GM04503 (cell line): ENCODE results near the gene ROR1.
"Not testable (repeated sequence)": the region's sequence is repeated elsewhere in the genome, so short reads cannot be mapped to it uniquely, and the experiment has no call there.

ENCODE experiments used
- DNase-seq: peaks from one replicate; pipeline ENCODE4 v3.0.0-alpha.2; 2012; ENCODE audit warnings: low read depth

Gene ROR1

DNA sequence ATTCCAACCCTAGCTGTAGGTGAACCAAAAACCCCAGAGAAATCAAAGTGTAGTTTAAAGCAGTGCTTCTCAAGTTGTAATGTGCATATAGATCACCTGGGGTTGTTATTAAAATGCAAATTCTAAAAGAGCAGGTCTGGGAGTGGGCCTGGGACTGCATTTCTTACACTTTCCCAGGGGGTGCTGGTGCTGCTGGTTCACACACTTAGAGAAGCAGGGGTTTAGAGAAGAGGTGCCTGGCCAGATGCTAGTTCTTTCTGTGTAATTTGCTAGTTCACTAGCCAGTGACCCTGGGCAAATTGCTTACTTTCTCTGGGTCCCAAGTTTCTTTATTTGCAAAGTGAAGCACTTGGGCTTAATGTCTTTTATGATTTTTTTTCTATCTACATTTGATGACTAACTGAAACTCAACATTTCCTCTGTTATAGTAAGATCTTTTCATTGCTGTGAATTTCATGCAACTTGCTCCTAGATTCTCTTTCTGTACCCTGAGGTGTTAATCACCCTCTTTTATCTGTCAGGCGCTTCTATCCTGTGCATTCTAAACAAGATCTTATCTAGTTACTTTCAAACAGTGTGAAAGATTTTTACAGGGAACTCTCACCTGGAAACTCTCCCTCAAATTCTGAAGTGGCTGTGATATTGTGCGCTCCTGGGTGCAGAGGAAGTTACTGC, 287.8 kb downstream of the ROR1 start:
- no peak for DNase-seq

DNA sequence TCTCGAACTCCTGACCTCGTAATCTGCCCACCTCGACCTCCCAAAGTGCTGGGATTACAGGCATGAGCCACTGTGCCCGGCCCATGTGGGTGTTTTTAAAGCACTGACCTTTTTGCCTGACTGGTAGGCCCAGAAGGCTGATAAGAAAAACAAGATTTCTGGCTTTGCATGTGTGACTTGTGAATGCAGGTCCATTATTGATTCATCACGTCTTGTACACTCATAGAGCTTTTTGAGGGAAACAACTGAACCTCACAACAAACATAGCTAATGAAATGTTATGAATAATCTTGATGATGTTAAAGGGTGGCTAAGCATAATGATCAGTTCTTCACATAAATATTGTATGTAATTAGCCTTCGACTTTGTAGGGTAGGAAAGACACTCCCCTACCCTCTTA, 288.7 kb downstream of the ROR1 start:
- DNase-seq: no peak

GRCh38 chr1:64062941-64063581, 289.2 kb downstream of the ROR1 start:
- no peak for DNase-seq

GRCh38 chr1:64065571-64065970, 291.8 kb downstream of the ROR1 start:
- DNase-seq: no peak

GRCh38 chr1:64072089-64072793, 298.4 kb downstream of the ROR1 start:
- no peak for DNase-seq

DNA sequence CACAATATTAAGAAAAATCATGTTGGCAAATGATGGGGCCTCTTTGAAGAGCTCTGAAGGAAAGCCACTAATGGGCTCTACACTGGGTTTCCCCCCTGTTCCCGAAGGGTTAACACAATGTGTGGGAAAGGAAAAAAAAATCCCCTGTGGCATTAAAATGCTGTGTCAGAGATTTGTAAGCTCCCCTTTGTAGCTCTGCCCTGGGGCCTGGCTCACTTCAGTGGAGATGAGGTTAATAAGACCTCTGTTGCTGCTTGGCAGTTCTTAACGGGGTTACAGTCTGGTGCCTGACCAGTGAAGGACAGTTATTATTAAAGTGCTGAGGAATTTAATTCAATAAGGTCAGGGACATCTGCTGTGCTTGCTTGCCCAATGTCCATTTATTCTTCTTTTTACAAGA, 299.9 kb downstream of the ROR1 start:
- DNase-seq: no peak

DNA sequence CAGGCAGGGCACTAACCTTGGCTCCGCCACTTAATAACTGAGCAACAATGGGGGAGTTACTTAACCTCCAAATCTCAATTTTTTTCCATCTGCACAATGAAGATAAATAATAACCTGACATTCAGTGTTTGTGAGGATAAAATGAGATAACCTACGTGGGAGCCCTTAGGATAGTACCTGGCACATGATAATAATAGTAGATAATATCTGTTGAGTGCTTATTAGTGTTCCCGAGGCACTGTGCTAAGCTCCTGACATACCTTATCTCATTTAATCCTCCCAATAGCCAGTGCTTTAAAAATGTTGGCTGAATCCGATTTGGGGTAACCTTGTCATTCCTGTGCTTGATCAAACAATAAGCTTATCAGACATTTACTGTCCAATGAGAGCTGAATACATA, 300.9 kb downstream of the ROR1 start:
- DNase-seq: no peak

DNA sequence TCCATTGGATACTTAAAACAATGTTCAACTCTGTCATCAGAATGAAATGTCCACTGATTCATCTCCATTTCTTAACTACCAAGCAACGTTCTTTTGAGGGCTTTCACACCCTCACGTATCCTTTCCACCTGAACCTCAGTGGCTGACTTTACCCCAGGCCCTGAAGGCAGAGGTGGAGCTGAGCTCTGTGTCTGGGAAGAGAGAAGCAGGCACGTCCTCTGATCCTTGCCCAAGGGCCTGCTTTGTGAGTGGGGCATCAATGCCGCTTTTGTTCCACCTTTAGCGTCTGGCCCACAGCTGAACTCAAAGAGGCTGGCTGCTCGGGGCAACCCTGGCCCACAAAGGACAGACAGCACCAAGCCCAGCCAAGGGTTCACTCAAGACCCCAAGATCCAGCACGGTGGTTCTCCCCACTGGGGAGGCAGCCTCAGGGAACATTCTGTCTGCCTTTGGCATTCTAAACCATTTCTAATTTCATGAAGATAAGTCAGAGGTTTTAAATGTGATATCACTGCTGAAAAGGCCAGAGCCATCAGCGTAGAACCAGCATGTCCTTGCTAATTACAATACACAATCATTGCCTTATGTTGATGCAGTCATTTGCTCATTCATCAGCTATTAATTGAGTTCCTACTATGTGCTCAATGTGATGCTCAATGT, 303.6 kb downstream of the ROR1 start:
- no peak for DNase-seq

- DNase-seq: no peak
These were observed 307.2 kb downstream of the ROR1 start for GRCh38 chr1:64080941-64081562.

- no peak for DNase-seq
These were observed 308.6 kb downstream of the ROR1 start for GRCh38 chr1:64082459-64082858.

DNA sequence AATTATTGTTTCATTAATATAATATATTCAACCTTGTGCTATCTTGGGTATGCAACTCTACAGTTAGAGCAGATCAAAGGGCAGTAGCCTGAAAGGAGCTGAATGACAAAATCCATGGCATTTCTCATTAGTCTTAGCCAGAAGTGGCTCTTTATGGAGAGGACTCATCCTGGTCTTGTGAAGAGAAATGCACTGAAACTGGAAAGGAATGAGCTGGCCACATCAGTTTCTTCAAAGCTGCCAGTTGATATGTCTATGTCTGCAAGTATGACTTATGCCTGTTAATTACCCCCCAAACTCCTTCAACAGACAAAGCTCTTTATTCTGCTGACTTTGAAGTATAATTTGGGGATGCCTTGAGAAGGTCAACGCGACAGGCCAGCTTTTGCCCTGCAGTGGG, 310.6 kb downstream of the ROR1 start:
- no peak for DNase-seq

- DNase-seq: no peak
These were observed 314.0 kb downstream of the ROR1 start for GRCh38 chr1:64087768-64088167.

DNA sequence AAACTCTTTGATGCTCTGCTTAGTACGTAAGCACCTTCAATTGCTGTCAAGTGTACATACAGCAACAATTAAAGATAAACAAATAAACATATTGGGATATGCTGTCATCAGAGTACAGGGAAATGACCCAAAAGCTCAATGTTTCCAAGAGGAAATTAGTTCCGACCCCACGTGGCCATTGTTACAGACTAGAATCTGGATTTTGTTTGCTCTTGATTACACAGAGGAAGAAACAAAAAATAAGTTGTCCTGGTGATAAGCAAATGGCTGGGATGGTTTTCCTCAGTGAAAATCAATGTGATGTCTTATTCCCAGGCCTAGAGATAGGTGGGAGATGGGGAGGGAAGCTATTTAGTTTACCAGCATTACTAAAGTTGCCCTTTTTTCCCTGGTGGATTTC, 316.6 kb downstream of the ROR1 start:
- no peak for DNase-seq

DNA sequence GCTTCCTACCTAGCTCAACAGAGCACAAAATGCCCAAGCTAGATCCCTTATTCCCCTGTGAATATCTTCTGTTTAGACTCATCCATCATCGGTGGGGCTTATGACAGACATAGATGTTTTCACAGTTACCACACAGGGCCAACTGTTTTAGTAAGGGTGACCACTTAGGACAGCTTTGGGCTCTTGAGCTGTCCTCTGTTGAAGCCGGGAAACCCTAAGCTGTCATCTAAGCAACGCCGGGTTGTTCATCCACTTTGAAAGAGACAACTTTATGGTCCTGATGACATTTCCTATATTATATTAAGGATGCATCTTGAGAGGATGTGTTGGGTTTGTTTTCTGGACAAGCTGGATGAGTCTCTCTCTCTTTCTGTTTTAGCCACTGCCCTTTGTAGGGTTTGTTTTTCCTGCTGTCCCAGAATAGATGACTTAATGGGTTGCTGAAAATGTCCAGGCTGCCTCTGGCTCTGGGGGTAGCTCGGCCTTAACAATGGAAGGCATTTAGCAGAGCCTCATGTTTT, 319.1 kb downstream of the ROR1 start:
- no peak for DNase-seq

DNA sequence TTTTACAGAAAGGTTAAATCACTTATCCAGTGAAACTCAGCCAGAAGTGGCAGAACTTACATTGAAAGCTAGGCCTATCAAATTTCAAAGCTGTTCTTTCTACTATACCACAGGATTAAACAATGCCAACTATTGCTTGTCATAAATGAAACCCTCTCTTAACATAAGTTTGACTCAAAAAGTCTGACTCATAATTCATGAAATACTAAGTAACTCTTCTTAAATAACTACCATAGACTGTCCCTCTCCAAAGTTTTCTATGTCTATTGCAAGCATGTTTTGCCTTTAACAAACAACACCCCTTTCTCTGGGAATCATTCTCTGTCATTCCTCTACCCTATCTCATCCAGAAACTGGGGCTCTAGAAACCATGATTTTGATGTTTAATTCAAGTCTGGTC, 320.1 kb downstream of the ROR1 start:
- no peak for DNase-seq

DNA sequence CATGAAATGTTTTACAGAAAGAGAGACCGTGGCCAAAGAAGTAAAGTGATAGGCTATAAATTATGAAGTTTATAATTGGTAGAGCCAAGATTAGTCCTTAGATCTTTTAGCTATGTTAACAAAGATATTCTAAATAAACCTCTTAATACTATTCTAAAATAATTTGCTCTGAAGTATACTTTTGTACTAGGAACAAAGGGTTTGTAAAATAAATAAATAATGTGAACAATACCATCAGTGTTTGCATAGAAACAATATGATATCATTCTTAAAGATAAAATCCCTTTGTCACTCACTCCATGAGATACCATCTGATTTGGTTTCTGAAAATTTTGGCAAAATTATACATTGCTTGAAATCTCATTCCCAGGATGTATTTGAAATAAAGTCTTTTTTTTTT, 322.0 kb downstream of the ROR1 start:
- no peak for DNase-seq

- no peak for DNase-seq
These were observed 324.0 kb downstream of the ROR1 start for GRCh38 chr1:64097859-64098258.

DNA sequence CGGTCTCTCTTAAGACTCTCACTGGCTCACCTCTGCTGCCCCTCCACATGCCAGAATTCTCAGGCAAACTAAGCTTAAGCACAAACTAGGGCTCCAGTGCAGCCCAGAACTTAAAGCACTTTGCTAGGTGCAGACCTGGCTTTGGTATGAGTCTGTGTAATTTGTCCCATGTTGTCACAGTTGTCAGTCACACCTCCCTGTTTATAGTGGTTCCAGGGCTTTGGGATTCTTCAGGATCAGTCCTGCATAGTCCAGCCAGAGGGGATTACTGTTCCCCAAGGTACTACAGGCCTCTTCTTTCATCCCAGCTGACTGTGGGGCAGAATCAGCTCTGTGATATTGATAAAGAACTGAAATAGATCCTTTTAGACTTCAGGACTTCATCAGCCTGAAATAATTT, 324.6 kb downstream of the ROR1 start:
- no peak for DNase-seq

- DNase-seq: no peak
These were observed 325.2 kb downstream of the ROR1 start for GRCh38 chr1:64098846-64099582.

- no peak for DNase-seq
These were observed 327.0 kb downstream of the ROR1 start for GRCh38 chr1:64100791-64101190.

- DNase-seq: not testable (repeated sequence)
These were observed 330.8 kb downstream of the ROR1 start for GRCh38 chr1:64104585-64104984.

GRCh38 chr1:64107118-64107519, 333.3 kb downstream of the ROR1 start:
- DNase-seq: no peak
